Stimulated activated CD8-positive, alpha-beta memory T cell treated with anti-CD3 and anti-CD28 coated beads, Interleukin-12 subunit alpha, Interleukin-12 subunit beta, amount 100 ng/mL, for 4 hours (primary cell): ENCODE results near the gene TPM4.

Source experiments
- DNase-seq: peaks from one replicate; pipeline ENCODE4 v3.0.0-alpha.2; 2020; ENCODE audit warnings: low read depth

The TPM4 gene

GRCh38 chr19:16041991-16042386, 34.3 kb upstream of the TPM4 start:
- no peak for DNase-seq

DNA sequence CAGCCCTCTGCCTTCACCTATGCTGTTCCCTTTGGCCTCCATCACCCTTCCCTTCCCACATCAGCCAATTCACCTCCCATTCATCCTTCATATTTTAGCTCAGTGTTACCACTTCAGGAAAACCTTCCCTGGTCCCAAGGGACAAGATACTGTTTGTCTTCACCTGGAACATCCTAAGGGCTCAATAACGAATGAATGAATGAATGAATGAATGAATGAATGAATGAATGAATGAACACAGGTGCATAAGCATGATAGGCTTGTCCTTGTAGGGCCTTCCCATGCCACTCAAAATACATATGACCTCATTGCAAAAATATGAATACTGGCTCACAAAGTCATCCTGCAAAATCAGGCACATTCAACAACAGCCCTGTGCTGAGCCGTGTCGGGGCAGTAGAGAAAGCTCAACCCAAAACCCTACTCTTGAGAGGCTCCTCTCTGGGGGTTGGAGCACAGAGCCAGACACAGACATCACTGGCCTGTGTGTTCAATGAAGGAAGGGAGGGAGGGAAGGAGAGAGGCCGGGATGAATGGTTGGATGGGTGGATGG, 33.7 kb upstream of the TPM4 start:
- no peak for DNase-seq

GRCh38 chr19:16043156-16043757, 33.0 kb upstream of the TPM4 start:
- no peak for DNase-seq

GRCh38 chr19:16044746-16045145, 31.5 kb upstream of the TPM4 start:
- no peak for DNase-seq

DNA sequence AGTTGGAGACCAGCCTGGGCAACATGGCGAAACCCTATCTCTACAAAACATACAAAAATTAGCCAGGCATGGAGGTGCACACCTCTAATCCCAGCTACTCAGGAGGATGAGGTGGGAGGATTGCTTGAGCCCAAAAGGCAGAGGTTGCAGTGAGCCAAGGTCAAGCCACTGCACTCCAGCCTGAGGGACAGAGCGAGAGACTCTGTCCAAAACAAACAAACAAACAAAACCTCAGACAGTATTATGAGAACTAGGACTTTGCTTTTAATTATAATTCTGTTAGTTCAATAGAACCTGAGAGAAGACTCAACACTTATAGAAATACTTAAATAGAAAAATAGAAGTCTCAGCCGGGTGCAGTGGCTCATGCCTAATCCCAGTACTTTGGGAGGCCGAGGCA, 31.1 kb upstream of the TPM4 start:
- no peak for DNase-seq

GRCh38 chr19:16045893-16046292, 30.4 kb upstream of the TPM4 start:
- no peak for DNase-seq

GRCh38 chr19:16048583-16048982, 27.7 kb upstream of the TPM4 start:
- DNase-seq, result no peak

- no peak for DNase-seq
These were observed 24.9 kb upstream of the TPM4 start for GRCh38 chr19:16051254-16052025.

DNA sequence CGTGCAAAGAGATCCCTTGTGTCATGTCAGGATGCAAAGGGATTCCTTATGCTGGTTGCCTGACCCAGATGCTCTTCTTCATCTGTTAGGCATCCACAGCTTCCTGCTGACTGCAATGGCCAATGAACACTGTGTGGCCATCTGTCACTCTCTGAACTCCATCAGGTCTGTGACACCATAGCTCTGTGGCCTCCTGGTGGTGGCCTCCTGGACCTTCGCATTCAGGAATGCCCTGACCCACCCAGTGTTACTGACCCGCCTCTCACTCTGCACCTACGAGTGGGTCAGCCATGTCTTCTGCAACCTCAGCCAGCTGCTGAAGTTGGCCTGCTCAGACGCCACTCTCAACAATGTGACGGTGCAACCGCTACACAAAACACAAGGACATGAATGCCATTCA, 23.9 kb upstream of the TPM4 start:
- DNase-seq, result no peak

DNA sequence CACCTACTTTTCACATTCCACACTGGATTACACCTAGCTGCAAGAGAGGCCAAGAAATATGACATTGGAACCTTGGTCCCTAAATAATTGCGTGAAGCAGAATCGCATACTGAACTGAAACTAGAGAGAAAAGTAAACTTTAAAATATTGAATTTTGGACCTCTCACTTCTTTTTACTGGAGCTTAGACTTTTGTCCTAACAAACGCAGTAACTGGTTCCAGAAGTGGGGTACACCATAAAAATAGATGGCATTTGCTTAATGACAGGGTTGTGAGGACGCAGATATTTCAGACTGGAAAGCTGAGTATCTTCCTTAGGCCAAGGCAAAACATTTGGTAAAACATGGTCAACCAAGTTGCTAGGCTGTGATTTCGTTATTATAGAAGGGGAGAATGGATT, 19.2 kb upstream of the TPM4 start:
- DNase-seq, result no peak

GRCh38 chr19:16060294-16060693, 16.0 kb upstream of the TPM4 start:
- no peak for DNase-seq

GRCh38 chr19:16061943-16062342, 14.4 kb upstream of the TPM4 start:
- DNase-seq, result no peak

DNA sequence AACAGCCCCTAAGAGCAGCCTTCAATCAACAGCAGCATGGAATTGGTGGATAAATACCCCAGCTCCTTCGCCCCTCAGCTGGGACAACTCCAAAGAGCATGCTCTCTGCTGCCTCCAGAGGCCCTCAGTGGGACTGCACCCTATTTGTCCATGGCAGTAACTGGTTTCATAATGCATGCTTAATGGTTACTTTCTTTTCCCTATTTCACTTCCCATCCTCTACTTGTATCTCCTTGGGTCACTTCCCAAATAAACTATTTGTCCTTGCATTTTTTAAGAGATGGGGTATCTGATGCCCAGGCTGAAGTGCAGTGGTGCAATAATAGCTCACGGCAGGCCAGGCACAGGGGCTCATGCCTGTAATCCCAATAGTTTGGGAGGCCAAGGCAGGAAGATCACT, 13.5 kb upstream of the TPM4 start:
- DNase-seq, result no peak

DNA sequence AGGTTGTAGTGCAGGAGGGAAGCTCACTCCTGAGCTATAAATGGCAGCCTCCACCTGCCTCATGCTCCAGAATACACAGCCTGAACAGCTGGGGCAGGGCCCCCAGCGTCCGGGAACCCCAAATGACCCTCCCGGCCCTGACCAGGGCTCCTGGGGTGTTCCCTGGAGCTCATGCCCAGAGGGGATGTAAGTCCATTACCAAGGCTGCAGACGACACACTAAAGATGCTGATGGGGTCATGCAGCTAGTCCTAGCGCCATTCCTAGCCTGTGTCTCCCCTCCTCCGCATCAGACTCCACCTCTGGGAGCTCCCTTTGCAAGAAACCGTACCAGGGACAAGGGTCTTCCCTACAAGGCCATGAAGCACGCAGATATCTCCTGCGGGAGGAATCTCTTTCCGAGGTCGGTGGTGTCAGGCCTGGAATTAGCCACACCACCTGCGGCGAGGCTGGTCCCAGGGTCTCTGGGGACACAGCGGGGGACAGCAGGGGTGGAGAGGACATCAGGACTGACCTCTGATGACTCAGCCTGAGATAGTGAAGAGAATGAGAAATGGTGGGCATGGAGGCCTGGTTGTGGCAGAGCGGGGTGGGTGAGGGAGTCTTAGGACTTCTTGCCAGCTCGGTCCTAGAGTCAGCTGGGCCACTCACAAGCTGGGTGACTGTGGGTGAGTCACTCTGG, 11.9 kb upstream of the TPM4 start:
- no peak for DNase-seq

DNA sequence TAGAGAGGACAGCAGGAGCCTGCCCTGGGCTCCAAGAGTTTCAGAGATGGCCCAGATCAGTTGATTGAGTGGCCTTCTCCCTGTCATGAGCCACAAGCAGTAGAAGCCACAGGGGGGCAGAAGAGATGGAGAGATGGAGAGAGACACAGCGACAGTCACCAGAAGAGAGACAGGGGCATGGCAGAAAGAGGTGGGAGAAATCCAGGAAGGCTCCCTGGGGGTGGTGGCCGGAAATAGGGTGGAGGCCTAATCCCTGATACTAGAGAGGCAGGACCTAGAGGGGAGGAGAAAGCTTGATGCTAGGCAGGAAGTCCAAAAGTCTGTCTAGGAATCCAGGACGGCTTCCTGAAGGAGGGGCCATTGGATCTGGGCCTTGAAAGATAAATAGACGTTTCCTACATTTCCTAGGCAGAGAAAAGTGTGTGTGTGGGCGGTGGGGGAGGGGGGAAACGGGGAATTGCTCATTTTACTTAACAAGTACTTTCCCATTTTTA, 9.6 kb upstream of the TPM4 start:
- no peak for DNase-seq

DNA sequence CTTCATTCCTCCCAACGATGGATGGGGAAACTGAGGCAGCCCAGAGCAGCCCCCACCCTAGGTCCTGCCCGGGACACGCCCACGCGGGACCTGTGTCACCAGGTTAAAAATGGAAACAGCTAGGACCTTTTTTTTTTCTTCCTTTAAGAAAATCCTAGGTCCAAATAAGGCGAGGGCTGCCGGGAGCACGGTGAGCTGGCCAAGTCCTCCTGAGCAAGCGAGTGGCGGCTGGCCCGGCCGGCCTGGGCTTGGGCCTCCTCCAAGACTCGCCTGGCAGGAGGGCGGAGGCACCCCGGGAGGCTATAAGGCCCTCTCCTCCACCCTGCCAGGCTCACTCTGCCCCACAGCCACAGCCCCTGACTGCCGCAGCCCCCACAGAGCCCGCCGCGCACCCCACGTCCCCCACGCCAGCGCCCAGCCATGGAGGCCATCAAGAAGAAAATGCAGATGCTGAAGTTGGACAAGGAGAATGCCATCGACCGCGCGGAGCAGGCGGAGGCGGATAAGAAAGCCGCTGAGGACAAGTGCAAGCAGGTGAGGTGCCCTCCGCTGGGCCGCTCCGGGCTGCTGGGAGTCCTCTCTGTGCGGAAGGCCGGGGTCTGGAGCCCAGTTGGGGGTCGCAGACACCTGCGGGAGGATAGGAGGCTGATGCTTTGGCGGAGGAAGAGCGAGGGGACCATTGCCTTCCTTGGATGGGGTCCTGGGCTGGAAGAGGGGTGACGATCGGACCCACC, 8.9 kb upstream of the TPM4 start:
- no peak for DNase-seq

DNA sequence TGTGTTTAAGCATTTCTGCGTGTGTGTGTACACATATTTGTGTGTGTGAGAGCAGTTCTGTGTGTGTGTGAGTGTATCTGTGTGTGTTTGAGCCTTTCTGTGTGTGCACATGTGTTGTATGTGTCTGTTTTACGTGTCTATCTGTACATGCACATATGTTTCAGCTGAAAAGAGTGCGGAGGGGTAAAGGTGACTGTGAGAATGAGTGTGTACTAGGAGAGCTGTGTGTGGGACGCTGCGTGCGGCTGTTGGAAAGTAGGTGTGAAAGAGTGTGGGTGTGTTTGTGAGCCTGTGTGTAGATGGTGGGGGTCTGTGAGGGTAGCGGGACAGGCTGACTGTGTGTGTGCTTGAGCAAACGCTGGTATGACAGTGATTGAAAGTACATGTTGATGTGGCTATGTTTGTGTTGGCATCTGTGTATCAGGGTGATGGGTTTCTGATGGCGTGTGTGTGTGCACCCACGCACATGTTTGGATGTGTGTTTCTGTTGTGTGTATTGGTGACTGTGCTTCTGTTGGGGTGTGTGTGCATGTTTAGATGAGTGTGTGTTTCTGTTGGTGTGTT, 7.5 kb upstream of the TPM4 start:
- DNase-seq, result no peak

GRCh38 chr19:16069813-16070365, 6.4 kb upstream of the TPM4 start:
- no peak for DNase-seq

DNA sequence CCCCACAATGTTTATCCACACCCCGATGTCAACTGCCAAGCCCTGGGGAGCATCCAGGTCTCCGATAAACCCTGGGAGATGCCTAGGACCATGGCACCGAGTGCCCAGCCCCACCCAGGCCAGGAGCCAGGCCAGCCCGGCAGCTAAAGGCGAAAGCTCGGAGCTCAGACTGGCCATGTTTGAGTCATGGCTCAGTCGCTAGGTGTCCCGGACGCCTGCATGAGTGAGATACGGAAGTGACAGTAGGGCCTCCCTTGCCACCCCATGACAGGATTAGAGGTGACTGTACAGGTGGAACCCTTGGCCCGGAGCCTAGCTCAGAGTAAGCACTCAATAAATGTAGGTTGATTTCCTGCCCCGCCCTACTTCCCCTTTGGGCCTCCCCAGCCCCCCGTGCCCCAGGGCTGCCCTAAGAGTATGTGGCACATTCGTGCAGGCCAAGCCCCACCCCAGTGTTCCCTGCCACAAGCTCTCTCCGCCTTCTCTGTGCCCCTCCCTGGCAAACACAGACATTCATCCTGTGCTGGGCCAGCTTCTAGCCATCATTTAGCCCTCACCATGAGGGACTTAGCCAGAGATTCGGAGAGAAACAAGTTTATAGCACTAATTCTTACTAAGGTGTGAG, 5.8 kb upstream of the TPM4 start:
- DNase-seq, result peak; percentile 63

GRCh38 chr19:16071072-16071691, 5.1 kb upstream of the TPM4 start:
- DNase-seq, result no peak

DNA sequence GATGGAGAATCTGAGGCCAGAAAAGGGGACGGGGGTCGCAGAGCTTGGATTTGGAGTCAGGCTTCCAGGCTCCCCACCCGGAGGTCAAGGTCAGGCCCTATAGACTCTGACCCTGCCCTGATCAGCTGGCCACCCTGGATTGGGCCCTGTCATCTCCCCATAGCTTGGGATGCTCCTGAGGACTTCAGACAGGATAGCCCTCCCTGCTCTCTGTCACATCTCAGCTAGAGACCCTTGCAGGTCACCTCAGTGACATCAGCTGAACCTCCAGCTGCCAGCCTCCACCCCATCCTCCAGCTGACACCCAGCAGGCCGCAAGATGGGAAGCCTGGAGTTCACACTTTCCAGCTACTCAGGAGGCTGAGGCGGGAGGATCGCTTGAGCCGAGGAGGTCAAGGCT, 2.8 kb upstream of the TPM4 start:
- no peak for DNase-seq
